ENCODE data around the gene CHD6. TPM values are rescaled to one million over a fixed set of nuclear protein-coding genes. Genes with fewer than 3 reads are reported as not detected.

CHD6 gene
- total RNA-seq, 1 donor from 2014 or later: 35.9 TPM

- no peak for DNase-seq (ENCODE audit: low spot score)
- intact Hi-C loops (cut with DNase I): no loop called here
These were observed 138.0 kb downstream of the CHD6 start for GRCh38 chr20:41480054-41480770.

- intact Hi-C loops (cut with DNase I): no loop called here
- DNase-seq (ENCODE audit: low spot score): no peak
These were observed 139.1 kb downstream of the CHD6 start for GRCh38 chr20:41479113-41479512.

GRCh38 chr20:41478026-41478425 lies 140.2 kb downstream of the CHD6 start:
- DNase-seq (ENCODE audit: low spot score): no peak
- intact Hi-C loops (cut with DNase I): no loop called here

GRCh38 chr20:41476446-41476845 lies 141.7 kb downstream of the CHD6 start:
- DNase-seq (ENCODE audit: low spot score): no peak
- intact Hi-C loops (cut with DNase I): no loop called here

- intact Hi-C loops (cut with DNase I): no loop called here
- DNase-seq (ENCODE audit: low spot score): no peak
These were observed 142.2 kb downstream of the CHD6 start for GRCh38 chr20:41476013-41476441.

GRCh38 chr20:41475503-41475902 lies 142.7 kb downstream of the CHD6 start:
- intact Hi-C loops (cut with DNase I): no loop called here
- DNase-seq (ENCODE audit: low spot score): no peak

- DNase-seq (ENCODE audit: low spot score): no peak
- intact Hi-C loops (cut with DNase I): no loop called here
These were observed 147.6 kb downstream of the CHD6 start for GRCh38 chr20:41470362-41471095.

GRCh38 chr20:41469868-41470267 lies 148.3 kb downstream of the CHD6 start:
- intact Hi-C loops (cut with DNase I): no loop called here
- DNase-seq (ENCODE audit: low spot score): no peak

- DNase-seq (ENCODE audit: low spot score): no peak
- intact Hi-C loops (cut with DNase I): no loop called here
These were observed 149.1 kb downstream of the CHD6 start for GRCh38 chr20:41468994-41469600.

- no peak for DNase-seq (ENCODE audit: low spot score)
- intact Hi-C loops (cut with DNase I): no loop called here
These were observed 150.5 kb downstream of the CHD6 start for GRCh38 chr20:41467690-41468089.

GRCh38 chr20:41467220-41467619 lies 151.0 kb downstream of the CHD6 start:
- no peak for DNase-seq (ENCODE audit: low spot score)
- intact Hi-C loops (cut with DNase I): no loop called here

- no peak for DNase-seq (ENCODE audit: low spot score)
- intact Hi-C loops (cut with DNase I): no loop called here
These were observed 154.6 kb downstream of the CHD6 start for GRCh38 chr20:41463567-41463966.

GRCh38 chr20:41462372-41463161 lies 155.6 kb downstream of the CHD6 start:
- intact Hi-C loops (cut with DNase I): no loop called here
- DNase-seq (ENCODE audit: low spot score): no peak

- intact Hi-C loops (cut with DNase I): no loop called here
- DNase-seq (ENCODE audit: low spot score): no peak
These were observed 159.4 kb downstream of the CHD6 start for GRCh38 chr20:41458761-41459160.

- intact Hi-C loops (cut with DNase I): no loop called here
- DNase-seq (ENCODE audit: low spot score): no peak
These were observed 160.9 kb downstream of the CHD6 start for GRCh38 chr20:41457173-41457857.

- DNase-seq (ENCODE audit: low spot score): no peak
- intact Hi-C loops (cut with DNase I): no loop called here
These were observed 161.8 kb downstream of the CHD6 start for GRCh38 chr20:41456351-41456750.

- DNase-seq (ENCODE audit: low spot score): no peak
- intact Hi-C loops (cut with DNase I): no loop called here
These were observed 163.9 kb downstream of the CHD6 start for GRCh38 chr20:41454250-41454649.

GRCh38 chr20:41453010-41453950 lies 164.9 kb downstream of the CHD6 start:
- intact Hi-C loops (cut with DNase I): no loop called here

More at GRCh38 chr20:41453010-41453950, 164.9 kb downstream of the CHD6 start:
- DNase-seq (ENCODE audit: low spot score): no peak
